NCI-H1930 (cell line): Measurements from ENCODE around the gene KCNH2.

Source experiments
- DNase-seq, 2 experiments: peaks; one replicate each; lab custom pipeline; 2025; lab: John Stamatoyannopoulos, UW

Gene KCNH2

GRCh38 chr7:150904011-150904909 lies 73.9 kb downstream of the KCNH2 start:
- no peak for DNase-seq

- no peak for DNase-seq
Measured at GRCh38 chr7:150903606-150904005, 74.5 kb downstream of the KCNH2 start.

- no peak for DNase-seq
Measured at GRCh38 chr7:150902078-150903033, 75.8 kb downstream of the KCNH2 start.

DNA sequence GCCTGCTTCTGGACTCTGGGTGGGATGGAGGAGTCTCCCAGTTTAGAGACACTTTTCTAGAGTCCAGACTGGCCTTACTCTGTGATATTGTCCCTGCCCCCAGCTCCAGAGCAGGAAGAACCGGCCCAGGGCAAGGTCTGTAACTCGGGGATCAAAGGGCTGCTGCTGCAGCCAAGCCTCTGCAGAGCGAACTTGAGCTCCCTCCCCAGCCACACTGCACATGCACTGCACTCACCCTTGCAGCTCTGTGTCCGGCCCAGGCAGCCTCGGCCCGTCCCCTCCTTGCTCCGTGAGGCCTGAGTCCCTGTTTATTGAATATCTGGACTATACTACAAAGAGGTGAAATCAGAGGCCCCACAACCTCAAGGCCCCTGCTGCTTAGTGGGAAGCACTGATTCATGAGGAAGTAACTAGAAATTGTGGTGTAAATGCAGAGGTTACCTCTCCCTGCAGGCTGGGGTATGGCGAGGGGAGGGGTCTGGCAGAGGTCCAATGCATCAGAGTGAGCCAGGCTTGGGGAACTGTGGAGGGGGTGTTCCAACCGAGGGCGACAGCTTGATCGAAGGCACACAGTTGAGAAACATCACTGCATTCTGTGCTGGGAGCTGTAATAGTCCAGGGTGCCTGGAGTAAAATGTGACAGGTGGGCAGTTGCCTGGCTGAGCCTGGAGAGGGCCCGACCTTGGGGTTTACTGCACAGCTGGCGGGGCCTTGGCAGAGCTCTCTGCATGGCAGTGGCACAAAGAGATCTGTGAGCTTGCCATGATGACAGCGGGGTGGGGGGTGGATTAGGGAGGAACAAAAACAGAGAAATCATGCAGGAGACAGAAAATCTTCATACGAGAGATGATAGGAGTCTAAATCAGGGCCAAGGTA lies 76.7 kb downstream of the KCNH2 start:
- no peak for DNase-seq

- DNase-seq, result no peak
Measured at GRCh38 chr7:150900675-150901074, 77.4 kb downstream of the KCNH2 start.

DNA sequence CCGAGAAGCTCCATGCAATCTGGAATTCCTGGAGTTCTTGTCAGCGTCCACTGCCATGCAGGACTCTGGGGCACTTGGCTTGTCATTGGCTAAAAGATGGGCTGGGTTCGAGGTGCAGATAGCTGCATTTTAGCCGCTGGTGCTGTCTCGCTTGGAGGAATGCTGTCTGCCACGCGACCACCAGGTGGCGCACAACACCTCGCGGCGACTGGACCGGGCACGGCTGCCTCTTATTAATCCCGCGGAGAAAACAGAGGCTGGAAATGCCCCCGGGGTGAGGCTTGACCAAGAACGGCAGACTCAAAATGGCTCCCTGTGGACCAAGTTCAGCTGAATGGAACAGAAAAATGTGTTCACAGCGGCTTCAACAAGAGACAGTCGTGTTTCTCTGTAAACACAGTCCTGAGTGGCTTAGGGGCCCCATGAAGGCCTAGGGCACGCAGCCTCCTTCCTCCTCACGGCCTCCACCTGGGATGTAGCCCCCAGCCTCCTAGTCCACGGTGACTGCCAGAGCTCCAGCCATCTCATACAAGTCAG lies 79.6 kb downstream of the KCNH2 start:
- DNase-seq, result peak; percentile 41 to 46

GRCh38 chr7:150897502-150898474 lies 80.3 kb downstream of the KCNH2 start:
- no peak for DNase-seq

DNA sequence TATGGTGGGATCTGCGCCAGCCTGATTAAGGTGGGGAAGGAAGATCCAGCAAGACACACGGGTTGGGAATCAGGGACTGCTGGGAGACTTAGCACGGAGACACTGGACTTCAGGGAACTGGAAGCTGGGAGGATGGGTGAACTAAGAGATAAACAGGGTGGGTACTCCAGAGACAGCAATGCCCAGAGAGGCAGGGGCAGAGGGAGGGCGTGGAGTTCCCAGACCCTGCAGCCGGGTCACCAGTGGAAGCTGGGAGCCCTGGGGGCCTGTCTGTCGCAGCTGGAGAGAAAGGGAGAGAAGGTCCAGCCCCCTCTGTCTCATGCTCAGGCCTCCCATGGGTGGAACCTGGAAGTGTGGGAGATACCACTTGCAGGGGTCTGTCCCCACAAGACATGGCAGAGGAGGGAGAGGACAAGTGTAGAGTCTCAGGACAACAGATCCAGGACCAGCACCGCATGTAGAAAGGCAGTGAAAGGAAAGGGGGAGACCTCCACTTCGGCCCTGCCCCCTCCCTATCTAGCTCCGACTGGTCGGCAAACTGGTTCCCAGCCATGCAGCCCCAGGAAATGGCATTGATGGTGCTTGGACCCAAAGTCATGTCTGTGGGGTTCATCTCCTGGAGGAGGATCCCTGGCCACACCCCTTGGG lies 81.4 kb downstream of the KCNH2 start:
- DNase-seq, result no peak

- DNase-seq, result no peak
Measured at GRCh38 chr7:150895809-150896208, 82.3 kb downstream of the KCNH2 start.
